Lung microvascular endothelial cell (primary cell): ENCODE data around the gene CARD11. TPM values are rescaled to one million over a fixed set of nuclear protein-coding genes. Genes with fewer than 3 reads are reported as not detected.

Source experiments
- DNase-seq, 2 donors: peaks; one replicate each; pipeline versions ENCODE4 v3.0.0 to v3.0.0-alpha.2; 2010; ENCODE audit warnings: low read depth in 2 of 2
- total RNA-seq: library from RNA; depleted of rRNA; stranded (reverse); fragments of >200 nt; gene quantifications from 2 replicates; pipeline ENCODE4 v1.2.1, GENCODE V29; 2014

The CARD11 gene
- total RNA-seq, 1 donor from 2014 or later = 2.2 TPM

- DNase-seq = no peak
These were observed 102.3 kb downstream of the CARD11 start for GRCh38 chr7:2941216-2941859.

GRCh38 chr7:2940466-2940865 is 103.2 kb downstream of the CARD11 start:
- no peak for DNase-seq

GRCh38 chr7:2939193-2939885 is 104.3 kb downstream of the CARD11 start:
- no peak for DNase-seq

GRCh38 chr7:2938514-2939192 is 105.0 kb downstream of the CARD11 start:
- no peak for DNase-seq

GRCh38 chr7:2937701-2938513 is 105.8 kb downstream of the CARD11 start:
- DNase-seq = no peak

- no peak for DNase-seq
These were observed 106.6 kb downstream of the CARD11 start for GRCh38 chr7:2936891-2937580.

- no peak for DNase-seq
These were observed 107.4 kb downstream of the CARD11 start for GRCh38 chr7:2936301-2936700.

GRCh38 chr7:2934984-2935740 is 108.5 kb downstream of the CARD11 start:
- no peak for DNase-seq

GRCh38 chr7:2934211-2934731 is 109.4 kb downstream of the CARD11 start:
- DNase-seq = peak in 1 of 2 donors; percentile 37

GRCh38 chr7:2932402-2933251 is 111.0 kb downstream of the CARD11 start:
- no peak for DNase-seq

GRCh38 chr7:2931034-2931415 is 112.6 kb downstream of the CARD11 start:
- DNase-seq = no peak

- no peak for DNase-seq
These were observed 113.2 kb downstream of the CARD11 start for GRCh38 chr7:2930310-2931033.

- no peak for DNase-seq
These were observed 114.1 kb downstream of the CARD11 start for GRCh38 chr7:2929321-2930201.

- DNase-seq = no peak
These were observed 114.9 kb downstream of the CARD11 start for GRCh38 chr7:2928613-2929311.

- no peak for DNase-seq
These were observed 115.4 kb downstream of the CARD11 start for GRCh38 chr7:2928256-2928612.

GRCh38 chr7:2927592-2927991 is 116.1 kb downstream of the CARD11 start:
- no peak for DNase-seq

- no peak for DNase-seq
These were observed 116.7 kb downstream of the CARD11 start for GRCh38 chr7:2926896-2927405.
